GM18508 (cell line): ENCODE measurements around the gene PEX1.
"Not testable (repeated sequence)": the region's sequence is repeated elsewhere in the genome, so short reads cannot be mapped to it uniquely, and the experiment has no call there.

ENCODE experiments used
- ATAC-seq: cut with Tn5 transposase; IDR thresholded peaks from one replicate; pipeline ENCODE4 v1.9.1; 2021; ENCODE audit warnings: moderate number of reproducible peaks; ENCODE audit not compliant: insufficient read depth, unreplicated experiment

Gene PEX1

GRCh38 chr7:92462560-92462959, 65.8 kb downstream of the PEX1 start:
- no peak for ATAC-seq

- no peak for ATAC-seq
Observed at GRCh38 chr7:92461027-92462003, 67.0 kb downstream of the PEX1 start.

GRCh38 chr7:92460510-92460909, 67.8 kb downstream of the PEX1 start:
- no peak for ATAC-seq

GRCh38 chr7:92460109-92460508, 68.2 kb downstream of the PEX1 start:
- ATAC-seq: no peak

GRCh38 chr7:92456236-92456635, 72.1 kb downstream of the PEX1 start:
- no peak for ATAC-seq

DNA sequence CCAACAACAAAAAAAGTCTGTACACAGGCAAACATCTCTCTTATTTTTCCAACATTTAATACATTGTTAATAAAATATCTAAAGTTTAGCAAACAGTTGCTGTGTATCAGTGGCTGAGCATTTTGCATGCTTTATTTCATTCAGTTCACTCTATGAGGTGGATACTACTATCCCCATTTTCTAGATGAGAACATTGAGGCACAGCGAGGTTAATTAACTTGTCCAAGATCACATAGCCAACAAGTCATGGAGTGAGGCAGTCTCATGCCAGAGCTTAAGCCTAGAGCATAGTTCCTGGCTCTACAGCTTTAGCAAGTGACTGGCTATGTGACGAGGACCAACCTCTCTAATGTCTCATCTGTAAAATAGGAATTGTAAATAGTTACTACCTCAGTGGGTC, 76.7 kb downstream of the PEX1 start:
- no peak for ATAC-seq

DNA sequence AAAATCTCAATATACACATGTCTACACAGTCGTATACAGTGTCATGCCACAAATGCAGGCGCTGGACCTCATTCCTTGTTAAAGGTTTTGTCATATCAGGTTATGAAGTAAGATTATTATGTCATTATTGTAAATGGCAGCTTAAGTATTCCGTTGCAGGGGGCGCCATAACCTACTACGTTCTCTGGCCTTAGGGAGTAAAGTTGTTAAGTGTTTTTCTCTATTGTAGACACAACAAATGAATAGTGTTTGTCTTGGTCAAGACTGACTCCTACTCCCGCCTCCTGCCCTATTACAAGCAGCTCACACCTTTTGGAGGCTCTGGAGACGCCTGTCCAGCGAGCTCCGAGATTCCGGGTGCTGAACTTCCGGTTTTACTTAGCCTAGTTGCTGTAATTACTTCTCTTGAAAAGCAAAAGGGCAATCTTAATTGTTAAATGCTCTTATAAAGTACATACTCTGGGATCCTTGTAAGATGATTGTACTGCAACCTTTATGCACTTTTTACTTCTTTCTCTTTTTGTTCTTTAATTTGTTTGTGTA, 80.0 kb downstream of the PEX1 start:
- peak; percentile 38 for ATAC-seq

DNA sequence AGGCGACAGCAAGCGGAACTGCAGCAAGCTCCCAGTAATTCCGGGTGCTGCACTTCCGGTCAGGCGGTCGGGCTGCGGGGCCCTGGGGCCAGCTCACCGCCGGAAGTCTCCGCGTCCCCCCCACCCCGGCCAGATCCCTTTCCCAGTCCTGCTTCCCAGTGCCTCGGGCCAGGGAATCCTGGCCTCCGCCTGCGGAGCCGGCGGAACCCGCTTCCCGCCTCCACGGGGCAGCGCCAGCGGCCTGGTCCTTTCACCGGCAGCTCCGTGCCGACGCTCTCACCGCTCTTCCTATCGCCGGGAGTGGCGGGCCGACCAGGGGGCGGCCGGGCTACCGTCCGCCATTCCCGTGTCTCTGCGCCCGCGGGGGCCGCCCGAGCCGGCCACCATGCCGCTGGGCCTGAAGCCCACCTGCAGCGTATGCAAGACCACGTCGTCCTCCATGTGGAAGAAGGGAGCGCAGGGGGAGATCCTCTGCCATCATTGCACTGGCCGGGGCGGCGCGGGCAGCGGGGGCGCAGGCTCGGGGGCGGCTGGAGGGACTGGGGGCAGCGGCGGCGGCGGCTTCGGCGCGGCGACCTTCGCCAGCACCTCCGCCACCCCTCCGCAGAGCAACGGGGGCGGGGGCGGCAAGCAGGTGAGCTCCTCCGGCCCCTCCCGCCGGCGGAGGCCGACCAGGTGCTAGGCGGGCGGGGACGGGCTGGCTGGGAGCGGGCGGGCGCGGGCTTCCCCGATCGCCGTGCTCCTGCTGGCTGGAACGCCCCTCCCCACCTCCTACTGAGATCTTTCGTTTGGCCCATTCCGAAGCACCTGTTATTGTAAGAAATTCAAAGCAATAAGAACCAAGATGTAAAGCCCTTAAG, 80.7 kb downstream of the PEX1 start, which contains the start of gene GATAD1:
Gene GATAD1 (plus strand): TSS at position 138 of the 860 bp plus-strand sequence. CDS start 248 bp downstream, at position 386.
- ATAC-seq: peak; percentile 79

DNA sequence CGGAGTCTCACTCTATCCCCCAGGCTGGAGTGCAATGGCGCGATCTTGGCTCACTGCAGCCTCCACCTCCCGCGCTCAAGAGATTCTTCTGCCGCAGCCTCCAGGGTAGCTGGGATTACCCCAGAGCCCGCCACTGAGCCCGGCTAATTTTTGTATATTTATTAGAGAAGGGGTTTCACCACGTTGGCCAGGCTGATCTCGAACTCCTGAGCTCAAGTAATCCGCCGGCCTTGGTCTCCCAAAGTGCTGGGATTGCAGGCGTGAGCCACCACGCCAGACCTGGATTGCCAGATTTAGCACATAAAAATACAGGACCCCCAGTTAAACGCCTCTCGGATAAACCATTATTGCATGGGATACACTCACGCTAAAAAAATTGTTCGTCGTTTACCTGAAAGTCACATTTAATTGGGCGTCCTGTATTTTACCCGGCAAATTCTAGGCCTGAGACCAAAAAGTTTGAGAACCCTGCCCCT, 81.4 kb downstream of the PEX1 start:
- no peak for ATAC-seq

DNA sequence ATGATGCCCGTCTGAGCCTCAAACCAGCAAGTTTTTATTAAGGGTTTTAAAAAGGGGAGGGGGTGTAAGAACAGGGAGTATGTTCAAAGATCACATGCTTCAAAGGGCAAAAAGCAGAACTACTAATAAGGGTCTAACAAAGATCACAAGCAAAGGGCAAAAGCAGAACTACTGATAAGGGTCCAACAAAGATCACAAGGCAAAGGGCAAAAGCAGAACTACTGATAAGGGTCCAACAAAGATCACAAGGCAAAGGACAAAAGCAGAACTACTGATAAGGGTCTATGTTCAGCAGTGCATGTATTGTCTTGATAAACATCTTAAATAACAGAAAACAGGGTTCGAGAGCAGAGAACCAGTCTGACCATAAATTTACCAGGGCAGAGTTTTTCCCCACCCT, 85.6 kb downstream of the PEX1 start:
- not testable (repeated sequence) for ATAC-seq

- ATAC-seq: no peak
Observed at GRCh38 chr7:92437956-92438491, 90.3 kb downstream of the PEX1 start.
